Stimulated activated CD4-positive, alpha-beta T cell treated with anti-CD3 and anti-CD28 coated beads, Interleukin-15, amount 100 ng/mL, for 1 hour (primary cell): ENCODE measurements around the gene DLG2.
"Not testable (repeated sequence)": the region's sequence is repeated elsewhere in the genome, so short reads cannot be mapped to it uniquely, and the experiment has no call there.

ENCODE experiments used
- DNase-seq, 2 donors: peaks; one replicate each; pipeline ENCODE4 v3.0.0-alpha.2; 2020; ENCODE audit warnings: low read depth in 1 of 2, low spot score in 1 of 2

The DLG2 gene

GRCh38 chr11:85040166-85040565 is 587.0 kb downstream of the DLG2 start:
- no peak for DNase-seq

- DNase-seq = no peak
Observed at GRCh38 chr11:85029964-85030363, 597.2 kb downstream of the DLG2 start.

GRCh38 chr11:85028329-85029101 is 598.6 kb downstream of the DLG2 start:
- no peak for DNase-seq

- no peak for DNase-seq
Observed at GRCh38 chr11:85027346-85027745, 599.8 kb downstream of the DLG2 start.

GRCh38 chr11:85021058-85021457 is 606.1 kb downstream of the DLG2 start:
- no peak for DNase-seq

- no peak for DNase-seq
Observed at GRCh38 chr11:84993386-84993785, 633.8 kb downstream of the DLG2 start.

GRCh38 chr11:84990141-84990540 is 637.0 kb downstream of the DLG2 start:
- no peak for DNase-seq

- DNase-seq = not testable (repeated sequence)
Observed at GRCh38 chr11:84987686-84988187, 639.4 kb downstream of the DLG2 start.

GRCh38 chr11:84981301-84981700 is 645.8 kb downstream of the DLG2 start:
- no peak for DNase-seq

GRCh38 chr11:84969103-84969502 is 658.0 kb downstream of the DLG2 start:
- no peak for DNase-seq

GRCh38 chr11:84965484-84965883 is 661.7 kb downstream of the DLG2 start:
- DNase-seq = no peak

- DNase-seq = no peak
Observed at GRCh38 chr11:84963240-84963639, 663.9 kb downstream of the DLG2 start.

- no peak for DNase-seq
Observed at GRCh38 chr11:84962018-84962417, 665.1 kb downstream of the DLG2 start.

GRCh38 chr11:84958295-84958694 is 668.8 kb downstream of the DLG2 start:
- no peak for DNase-seq

GRCh38 chr11:84950569-84951270 is 676.4 kb downstream of the DLG2 start:
- DNase-seq = no peak

- DNase-seq = no peak
Observed at GRCh38 chr11:84947970-84948580, 679.1 kb downstream of the DLG2 start.

GRCh38 chr11:84947070-84947469 is 680.1 kb downstream of the DLG2 start:
- no peak for DNase-seq

GRCh38 chr11:84930863-84931262 is 696.3 kb downstream of the DLG2 start:
- no peak for DNase-seq

GRCh38 chr11:84929738-84930137 is 697.4 kb downstream of the DLG2 start:
- no peak for DNase-seq

- no peak for DNase-seq
Observed at GRCh38 chr11:84924154-84924692, 702.9 kb downstream of the DLG2 start.

GRCh38 chr11:84923489-84923888 is 703.7 kb downstream of the DLG2 start:
- DNase-seq = no peak

GRCh38 chr11:84922836-84923235 is 704.3 kb downstream of the DLG2 start:
- no peak for DNase-seq
